Measurements from ENCODE around the gene TCL1B. TPM values are rescaled to one million over a fixed set of nuclear protein-coding genes. Genes with fewer than 3 reads are reported as not detected.
"Not testable (repeated sequence)": the region's sequence is repeated elsewhere in the genome, so short reads cannot be mapped to it uniquely, and the experiment has no call there.

The TCL1B gene
- polyA plus RNA-seq, 4 donors, result 0.32 to 0.58 (median 0.49) TPM

- DNase-seq (ENCODE audit: low read depth in 4 of 4, low spot score in 2 of 4), result not testable (repeated sequence)
Measured at GRCh38 chr14:95665530-95665929, 20.7 kb upstream of the TCL1B start.

- no peak for DNase-seq (ENCODE audit: low read depth in 4 of 4, low spot score in 2 of 4)
Measured at GRCh38 chr14:95666450-95666849, 19.8 kb upstream of the TCL1B start.

GRCh38 chr14:95667249-95667693, 19.0 kb upstream of the TCL1B start:
- no peak for DNase-seq (ENCODE audit: low read depth in 4 of 4, low spot score in 2 of 4)

GRCh38 chr14:95668235-95668772, 17.9 kb upstream of the TCL1B start:
- no peak for DNase-seq (ENCODE audit: low read depth in 4 of 4, low spot score in 2 of 4)

GRCh38 chr14:95674613-95675012, 11.6 kb upstream of the TCL1B start:
- DNase-seq (ENCODE audit: low read depth in 4 of 4, low spot score in 2 of 4), result no peak

- DNase-seq (ENCODE audit: low read depth in 4 of 4, low spot score in 2 of 4), result no peak
Measured at GRCh38 chr14:95675486-95675885, 10.7 kb upstream of the TCL1B start.

- DNase-seq (ENCODE audit: low read depth in 4 of 4, low spot score in 2 of 4), result no peak
Measured at GRCh38 chr14:95677179-95677835, 8.9 kb upstream of the TCL1B start.

GRCh38 chr14:95679148-95679815, 6.9 kb upstream of the TCL1B start:
- DNase-seq (ENCODE audit: low read depth in 4 of 4, low spot score in 2 of 4), result no peak

- DNase-seq (ENCODE audit: low read depth in 4 of 4, low spot score in 2 of 4), result no peak
Measured at GRCh38 chr14:95679998-95680735, 6.1 kb upstream of the TCL1B start.

- DNase-seq (ENCODE audit: low read depth in 4 of 4, low spot score in 2 of 4), result no peak
Measured at GRCh38 chr14:95681153-95681552, 5.1 kb upstream of the TCL1B start.

GRCh38 chr14:95683793-95684192, 2.4 kb upstream of the TCL1B start:
- DNase-seq (ENCODE audit: low read depth in 4 of 4, low spot score in 2 of 4), result no peak

GRCh38 chr14:95686935-95687334, 709 bp downstream of the TCL1B start:
- no peak for DNase-seq (ENCODE audit: low read depth in 4 of 4, low spot score in 2 of 4)

GRCh38 chr14:95689441-95689840, 3.2 kb downstream of the TCL1B start:
- DNase-seq (ENCODE audit: low read depth in 4 of 4, low spot score in 2 of 4), result no peak

GRCh38 chr14:95690815-95691214, 4.6 kb downstream of the TCL1B start:
- DNase-seq (ENCODE audit: low read depth in 4 of 4, low spot score in 2 of 4), result no peak

GRCh38 chr14:95691591-95691990, 5.4 kb downstream of the TCL1B start:
- no peak for DNase-seq (ENCODE audit: low read depth in 4 of 4, low spot score in 2 of 4)

- no peak for DNase-seq (ENCODE audit: low read depth in 4 of 4, low spot score in 2 of 4)
Measured at GRCh38 chr14:95692109-95692508, 5.9 kb downstream of the TCL1B start.

GRCh38 chr14:95695051-95695450, 8.8 kb downstream of the TCL1B start:
- no peak for DNase-seq (ENCODE audit: low read depth in 4 of 4, low spot score in 2 of 4)

GRCh38 chr14:95695913-95696312, 9.7 kb downstream of the TCL1B start:
- no peak for DNase-seq (ENCODE audit: low read depth in 4 of 4, low spot score in 2 of 4)

- DNase-seq (ENCODE audit: low read depth in 4 of 4, low spot score in 2 of 4), result no peak
Measured at GRCh38 chr14:95696741-95697140, 10.5 kb downstream of the TCL1B start.

- no peak for DNase-seq (ENCODE audit: low read depth in 4 of 4, low spot score in 2 of 4)
Measured at GRCh38 chr14:95697764-95698163, 11.5 kb downstream of the TCL1B start.

- DNase-seq (ENCODE audit: low read depth in 4 of 4, low spot score in 2 of 4), result no peak
Measured at GRCh38 chr14:95698287-95698686, 12.1 kb downstream of the TCL1B start.

Measured in left renal cortex interstitium (tissue), 4 donors.